Trophoblast cell (in vitro differentiated cells and primary cell): Measurements from ENCODE around the gene MORN2.

Experiments used
- DNase-seq, 2 donors: peaks; one replicate each; pipeline ENCODE4 v3.0.0-alpha.2; 2016
- H2AFZ ChIP-seq: 2 replicates; pipeline ENCODE4 v1.6.1; 2013; ENCODE audit warnings: low read length, moderate library complexity, mild to moderate bottlenecking; ENCODE audit not compliant: insufficient read depth, poor library complexity
- H2AK5ac ChIP-seq: 2 replicates; pipeline ENCODE4 v1.6.1; 2013; ENCODE audit warnings: mild to moderate bottlenecking, low read length
- H2BK120ac ChIP-seq: 2 replicates; pipeline ENCODE4 v1.6.1; 2013; ENCODE audit warnings: low read length, mild to moderate bottlenecking, moderate library complexity; ENCODE audit not compliant: insufficient read depth, poor library complexity
- H2BK12ac ChIP-seq: 2 replicates; pipeline ENCODE4 v1.6.1; 2013; ENCODE audit warnings: mild to moderate bottlenecking, low read length, moderate library complexity
- H2BK5ac ChIP-seq: 2 replicates; pipeline ENCODE4 v1.6.1; 2013; ENCODE audit warnings: low read length, low read depth, moderate library complexity, mild to moderate bottlenecking; ENCODE audit not compliant: poor library complexity
- H3K14ac ChIP-seq: 2 replicates; pipeline ENCODE4 v1.6.1; 2013; ENCODE audit warnings: mild to moderate bottlenecking, low read length
- H3K18ac ChIP-seq: 2 replicates; pipeline ENCODE4 v1.6.1; 2013; ENCODE audit warnings: mild to moderate bottlenecking, low read length
- H3K23ac ChIP-seq: 2 replicates; pipeline ENCODE4 v1.6.1; 2013; ENCODE audit warnings: low read length
- H3K27ac ChIP-seq: 2 replicates; pipeline ENCODE4 v1.5.1; 2013; ENCODE audit warnings: low read depth, mild to moderate bottlenecking, inconsistent platforms, low read length, moderate library complexity
- H3K27me3 ChIP-seq: 2 replicates; pipeline ENCODE4 v1.6.1; 2013; ENCODE audit warnings: inconsistent platforms, mild to moderate bottlenecking, low read length, moderate library complexity; ENCODE audit not compliant: insufficient read depth
- H3K36me3 ChIP-seq, 2 experiments: 1 replicate in 1 of 2; 2 replicates in 1 of 2; pipeline ENCODE4 v1.6.1; 2013; ENCODE audit warnings: low read length in 2 of 2, mild to moderate bottlenecking in 2 of 2, moderate library complexity in 1 of 2; ENCODE audit not compliant: insufficient read depth in 2 of 2, control insufficient read depth in 1 of 2
- H3K4ac ChIP-seq: 2 replicates; pipeline ENCODE4 v1.6.1; 2013; ENCODE audit warnings: low read depth, mild to moderate bottlenecking, low read length, moderate library complexity
- H3K4me1 ChIP-seq, 2 experiments: 1 replicate in 1 of 2; 2 replicates in 1 of 2; pipeline ENCODE4 v1.6.1; 2013; ENCODE audit warnings: low read length in 2 of 2, mild to moderate bottlenecking in 2 of 2, moderate library complexity in 1 of 2; ENCODE audit not compliant: insufficient read depth in 2 of 2, control insufficient read depth in 1 of 2
- H3K4me2 ChIP-seq: 2 replicates; pipeline ENCODE4 v1.6.1; 2013; ENCODE audit warnings: inconsistent platforms, mild to moderate bottlenecking, low read length, moderate library complexity
- H3K4me3 ChIP-seq: 2 replicates; pipeline ENCODE4 v1.5.1; 2013; ENCODE audit warnings: mild to moderate bottlenecking, low read depth, low read length, inconsistent platforms
- H3K79me1 ChIP-seq: one replicate; pipeline ENCODE4 v1.6.1; 2013; ENCODE audit warnings: low read length
- H3K79me2 ChIP-seq: 2 replicates; pipeline ENCODE4 v1.6.1; 2013; ENCODE audit warnings: low read length, mild to moderate bottlenecking; ENCODE audit not compliant: control insufficient read depth, insufficient read depth, poor library complexity
- H3K9ac ChIP-seq: 2 replicates; pipeline ENCODE4 v1.6.1; 2013; ENCODE audit warnings: mild to moderate bottlenecking, low read length
- H3K9me3 ChIP-seq: 2 replicates; pipeline ENCODE4 v1.6.1; 2013; ENCODE audit warnings: low read depth, mild to moderate bottlenecking, control low read depth, inconsistent platforms, low read length; ENCODE audit not compliant: insufficient read depth
- H4K12ac ChIP-seq: 2 replicates; pipeline ENCODE4 v1.6.1; 2013; ENCODE audit warnings: low read depth, mild to moderate bottlenecking, low read length, moderate library complexity
- H4K8ac ChIP-seq: 2 replicates; pipeline ENCODE4 v1.6.1; 2013; ENCODE audit warnings: low read depth, mild to moderate bottlenecking, low read length, moderate library complexity
- H4K91ac ChIP-seq: one replicate; pipeline ENCODE4 v1.6.1; 2013; ENCODE audit warnings: low read depth, mild to moderate bottlenecking, low read length, moderate library complexity
- WGBS: extraction: QIAGEN DNeasy Blood & Tissue Kit; methylation state at CpG from one replicate; pipeline ENCODE4 v1.1.7; 2013; ENCODE audit warnings: missing lambda C conversion rate; ENCODE audit not compliant: insufficient read length, insufficient coverage; ENCODE audit errors: extremely low coverage; 5-methylcytosine and 5-hydroxymethylcytosine counted together

MORN2 gene

GRCh38 chr2:38876407-38876806 lies 631 bp downstream of the MORN2 start:
- H4K12ac ChIP-seq, result no peak overlapping the region
- peak overlapping the region; percentile 41 for H4K8ac ChIP-seq
- H3K4ac ChIP-seq, result no peak overlapping the region
- H3K4me1 ChIP-seq, result no peaks in the 10 kb centered on the region
- H2BK5ac ChIP-seq, result no peak overlapping the region
- peak overlapping the region; percentile 94 for H3K4me2 ChIP-seq
- no peak overlapping the region for H3K27ac ChIP-seq
- H3K18ac ChIP-seq, result no peak overlapping the region
- no peak overlapping the region for H3K14ac ChIP-seq
- H2BK12ac ChIP-seq, result no peak overlapping the region
- no peaks in the 10 kb centered on the region for H3K9me3 ChIP-seq
- no peaks in the 10 kb centered on the region for H3K27me3 ChIP-seq
- WGBS, result no CpG with 5 or more reads among the region's 10 CpGs
- H2AK5ac ChIP-seq, result no peak overlapping the region
- peak overlapping the region; percentile 70 for H2AFZ ChIP-seq
- peak in 1 of 2 donors; percentile 11 for DNase-seq
- no peaks in the 10 kb centered on the region for H3K36me3 ChIP-seq
- peak overlapping the region; percentile 6 for H3K9ac ChIP-seq
- peaks cover 3% of the 10 kb centered on the region for H3K79me1 ChIP-seq
- no peak overlapping the region for H2BK120ac ChIP-seq
- no peak overlapping the region for H3K23ac ChIP-seq
- H3K79me2 ChIP-seq, result peaks cover 3% of the 10 kb centered on the region
- peak overlapping the region; percentile 91 for H3K4me3 ChIP-seq
- H4K91ac ChIP-seq, result no peak overlapping the region

- Histone ChIP-seq H3K18ac (no peak overlapping the region), H3K23ac (no peak overlapping the region)
Observed at GRCh38 chr2:38886063-38886462, 10.3 kb downstream of the MORN2 start.

GRCh38 chr2:38887347-38887746 lies 11.6 kb downstream of the MORN2 start:
- no CpG with 5 or more reads among the region's 4 CpGs for WGBS

More at GRCh38 chr2:38886063-38886462, 10.3 kb downstream of the MORN2 start:
- H4K12ac ChIP-seq, result no peak overlapping the region
- no peak overlapping the region for H3K4me2 ChIP-seq
- H2BK12ac ChIP-seq, result no peak overlapping the region
- H3K79me1 ChIP-seq, result no peaks in the 10 kb centered on the region
- no peak overlapping the region for H2BK5ac ChIP-seq
- H3K27ac ChIP-seq, result no peak overlapping the region
- H2AK5ac ChIP-seq, result no peak overlapping the region
- no peak overlapping the region for H3K4ac ChIP-seq
- H2BK120ac ChIP-seq, result no peak overlapping the region
- no peaks in the 10 kb centered on the region for H3K9me3 ChIP-seq
- H3K36me3 ChIP-seq, result no peaks in the 10 kb centered on the region
- H3K4me3 ChIP-seq, result no peak overlapping the region
- no peak overlapping the region for H3K9ac ChIP-seq
- DNase-seq, result no peak
- H2AFZ ChIP-seq, result no peak overlapping the region
- no peak overlapping the region for H4K91ac ChIP-seq
- no peak overlapping the region for H4K8ac ChIP-seq
- H3K79me2 ChIP-seq, result no peaks in the 10 kb centered on the region
- H3K14ac ChIP-seq, result no peak overlapping the region
- no peaks in the 10 kb centered on the region for H3K27me3 ChIP-seq
- H3K4me1 ChIP-seq, result no peaks in the 10 kb centered on the region

GRCh38 chr2:38887902-38888554 lies 12.3 kb downstream of the MORN2 start:
- Histone ChIP-seq H4K8ac (no peak overlapping the region), H3K36me3 (no peaks in the 10 kb centered on the region), H3K4ac (no peak overlapping the region), H2BK5ac (no peak overlapping the region), H4K12ac (no peak overlapping the region), H3K27me3 (no peaks in the 10 kb centered on the region), H3K4me2 (no peak overlapping the region), H2AK5ac (no peak overlapping the region), H3K9ac (no peak overlapping the region), H4K91ac (no peak overlapping the region), H2BK12ac (no peak overlapping the region), H3K14ac (no peak overlapping the region), H3K23ac (no peak overlapping the region), H2AFZ (no peak overlapping the region), H3K79me2 (no peaks in the 10 kb centered on the region), H3K4me3 (no peak overlapping the region), H3K4me1 (no peaks in the 10 kb centered on the region), H2BK120ac (no peak overlapping the region), H3K9me3 (no peaks in the 10 kb centered on the region), H3K27ac (no peak overlapping the region), H3K18ac (no peak overlapping the region), H3K79me1 (no peaks in the 10 kb centered on the region)
- DNase-seq, result no peak
- no CpG with 5 or more reads among the region's 1 CpG for WGBS

More at GRCh38 chr2:38887347-38887746, 11.6 kb downstream of the MORN2 start:
- H3K27ac ChIP-seq, result no peak overlapping the region
- no peak overlapping the region for H4K8ac ChIP-seq
- H3K23ac ChIP-seq, result no peak overlapping the region
- no peak overlapping the region for H3K9ac ChIP-seq
- H3K4me3 ChIP-seq, result no peak overlapping the region
- no peaks in the 10 kb centered on the region for H3K4me1 ChIP-seq
- DNase-seq, result no peak
- no peak overlapping the region for H2AFZ ChIP-seq
- no peaks in the 10 kb centered on the region for H3K36me3 ChIP-seq
- no peak overlapping the region for H3K18ac ChIP-seq
- no peak overlapping the region for H2BK12ac ChIP-seq
- no peak overlapping the region for H3K14ac ChIP-seq
- no peak overlapping the region for H2BK5ac ChIP-seq
- no peak overlapping the region for H2AK5ac ChIP-seq
- no peaks in the 10 kb centered on the region for H3K27me3 ChIP-seq
- no peak overlapping the region for H4K12ac ChIP-seq
- H3K9me3 ChIP-seq, result no peaks in the 10 kb centered on the region
- H3K4ac ChIP-seq, result no peak overlapping the region
- H3K4me2 ChIP-seq, result no peak overlapping the region
- H2BK120ac ChIP-seq, result no peak overlapping the region
- no peak overlapping the region for H4K91ac ChIP-seq
- no peaks in the 10 kb centered on the region for H3K79me2 ChIP-seq
- no peaks in the 10 kb centered on the region for H3K79me1 ChIP-seq
